Stimulated activated CD8-positive, alpha-beta memory T cell treated with anti-CD3 and anti-CD28 coated beads, Interleukin-7, amount 100 ng/mL, for 4 hours (primary cell): ENCODE measurements around the gene CDH4.

Source experiments
- DNase-seq, 2 donors: peaks; one replicate each; pipeline ENCODE4 v3.0.0-alpha.2; 2020; ENCODE audit warnings: low read depth in 2 of 2

The CDH4 gene

DNA sequence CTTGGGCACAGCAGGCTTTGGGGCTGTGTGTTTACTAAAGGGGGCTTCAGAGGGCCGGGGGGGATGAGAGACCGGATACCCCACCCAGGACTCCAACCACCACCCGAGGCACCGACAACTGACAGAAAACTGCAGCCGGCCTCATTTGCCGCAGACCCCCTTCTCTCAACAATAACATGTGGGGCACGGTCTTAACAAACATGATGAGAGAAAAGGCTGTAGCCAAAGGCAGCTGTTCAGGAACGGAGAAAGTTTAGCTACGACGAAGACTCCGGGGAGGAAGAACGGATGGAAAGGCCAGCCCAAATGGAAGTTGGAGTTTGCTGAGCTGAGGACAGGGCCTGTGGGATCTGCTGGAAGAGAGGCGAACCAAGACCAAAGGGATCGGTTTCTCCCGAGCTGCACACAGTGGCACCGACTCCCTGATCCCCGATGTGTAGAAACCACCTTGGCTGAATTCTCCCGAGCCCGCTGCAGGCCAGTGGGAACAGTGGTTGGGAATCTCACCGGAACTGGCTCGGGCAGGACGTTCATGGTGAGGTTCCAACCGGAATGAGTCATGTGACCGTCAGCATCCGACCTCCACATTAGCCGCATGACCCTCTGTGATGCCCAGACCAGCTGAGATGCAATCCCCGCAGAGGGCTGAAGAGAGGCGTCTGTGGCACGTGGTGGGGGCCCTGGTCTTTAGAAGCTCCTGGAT lies 454.3 kb downstream of the CDH4 start:
- no peak for DNase-seq

DNA sequence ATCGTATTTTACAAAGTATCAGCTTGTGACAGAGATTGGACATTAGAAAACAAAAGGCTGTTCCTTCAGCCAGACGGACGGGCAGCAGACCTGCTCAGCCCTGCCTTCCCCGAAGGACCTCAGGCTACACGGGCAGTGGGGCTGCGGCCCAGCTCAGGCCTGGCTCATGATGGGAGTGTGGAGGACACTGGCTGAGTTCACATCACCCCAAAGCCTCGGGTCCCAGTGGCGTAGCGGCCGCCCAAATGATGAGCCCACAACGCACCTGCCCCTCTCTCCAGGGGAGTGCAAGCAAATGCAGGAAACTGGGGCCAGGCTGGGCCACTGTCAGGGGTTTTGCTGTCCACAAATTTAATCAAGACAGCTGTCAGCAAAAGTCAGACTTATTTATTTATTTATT lies 456.8 kb downstream of the CDH4 start:
- no peak for DNase-seq

DNA sequence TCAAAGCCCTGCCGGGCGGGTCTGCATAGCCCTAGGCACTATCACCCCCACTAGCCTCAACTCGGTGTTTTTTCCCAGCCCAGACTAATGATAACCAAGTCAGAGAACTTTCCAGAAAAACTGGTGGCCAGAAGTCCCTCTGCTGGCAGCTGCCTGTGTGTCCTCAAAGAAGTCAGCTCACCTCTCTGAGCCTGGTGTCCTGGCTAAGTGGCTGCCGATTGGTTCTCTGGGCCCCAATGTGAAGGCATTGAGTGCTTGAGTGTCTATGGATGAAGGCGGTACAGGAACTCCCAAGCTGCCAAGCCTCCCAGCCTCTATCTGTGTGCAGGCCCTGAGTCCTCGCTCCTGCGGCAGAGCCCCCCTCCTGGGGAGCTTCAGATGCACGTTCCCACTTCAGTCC lies 458.0 kb downstream of the CDH4 start:
- no peak for DNase-seq

DNA sequence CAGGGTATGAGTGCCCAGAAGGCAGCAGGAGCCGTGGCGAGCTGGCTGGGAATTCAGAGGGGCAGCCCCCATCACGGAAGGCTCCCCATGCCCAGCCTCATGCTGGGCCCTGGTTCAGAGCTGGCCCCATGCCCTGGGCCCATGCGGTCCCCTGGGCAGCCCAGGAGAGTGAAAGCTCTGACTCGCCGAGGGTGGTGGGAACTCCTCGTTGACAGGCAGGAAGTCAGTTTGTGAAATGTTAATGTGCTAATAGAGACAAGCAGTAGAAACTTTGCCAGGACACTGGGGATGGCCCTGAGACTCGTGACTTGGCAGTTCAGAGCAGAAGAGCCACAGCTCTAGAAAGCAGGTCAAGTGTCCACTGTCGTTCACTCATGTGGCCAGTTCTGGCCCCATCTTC lies 460.6 kb downstream of the CDH4 start:
- no peak for DNase-seq

GRCh38 chr20:61718361-61719005 lies 466.4 kb downstream of the CDH4 start:
- no peak for DNase-seq

DNA sequence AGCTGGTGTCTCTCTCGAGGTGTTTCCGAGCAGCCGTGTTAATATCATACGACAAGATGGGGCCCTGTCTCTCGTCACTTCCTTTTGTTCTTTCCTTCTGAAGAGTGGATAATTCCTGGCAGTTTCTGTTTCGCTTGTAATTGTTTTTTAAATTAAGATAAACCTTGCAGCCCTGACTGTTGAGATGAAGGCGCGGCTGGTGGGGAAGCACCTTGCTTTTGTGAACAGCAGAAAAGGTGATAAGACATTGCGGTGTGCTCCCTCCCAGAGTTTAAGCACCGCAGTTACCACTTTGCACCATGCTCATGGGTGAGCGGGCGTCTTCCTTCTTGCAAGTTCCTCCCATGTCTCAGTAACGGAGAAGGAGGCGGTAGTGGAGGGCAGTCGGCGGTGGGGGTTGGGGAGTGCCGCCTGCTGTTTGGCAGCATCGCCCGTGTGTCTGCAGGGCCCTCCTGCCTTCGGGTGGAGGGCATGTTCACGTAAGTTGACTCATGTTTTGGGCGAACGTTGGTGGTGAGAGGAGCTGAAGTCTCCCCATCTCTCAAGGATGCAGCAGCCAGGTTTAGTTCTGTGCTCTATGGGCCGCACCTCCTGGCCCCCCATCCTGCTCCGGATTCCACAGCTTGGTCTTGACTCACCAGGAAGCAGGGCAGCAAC lies 467.8 kb downstream of the CDH4 start:
- DNase-seq = peak; percentile 27 to 31

GRCh38 chr20:61720348-61720696 lies 468.3 kb downstream of the CDH4 start:
- no peak for DNase-seq

DNA sequence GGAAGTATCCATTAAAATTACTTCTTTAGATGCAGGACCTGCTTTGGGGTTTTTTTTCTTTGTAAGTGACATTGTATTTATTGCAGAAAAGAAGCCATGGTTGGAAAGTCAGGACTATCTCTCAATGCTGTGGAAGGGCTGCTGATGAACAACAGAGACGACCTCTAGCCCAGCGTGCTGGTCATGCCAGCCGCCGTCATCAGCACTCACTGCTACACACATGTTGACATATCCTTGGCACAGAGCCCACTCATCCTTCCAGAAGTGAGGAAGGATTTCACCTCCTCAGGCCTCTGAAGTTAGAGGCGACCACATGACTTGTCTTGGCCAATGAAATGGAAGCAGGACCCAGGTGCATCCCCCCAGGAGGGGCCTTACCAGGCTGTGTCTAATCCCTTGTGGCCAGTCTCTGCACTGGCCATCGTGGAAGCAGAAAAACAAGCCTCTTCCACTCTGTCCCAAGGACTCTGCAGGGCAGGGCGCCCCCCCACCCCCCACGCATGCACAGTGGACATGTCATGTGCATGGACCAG lies 470.2 kb downstream of the CDH4 start:
- DNase-seq = no peak

DNA sequence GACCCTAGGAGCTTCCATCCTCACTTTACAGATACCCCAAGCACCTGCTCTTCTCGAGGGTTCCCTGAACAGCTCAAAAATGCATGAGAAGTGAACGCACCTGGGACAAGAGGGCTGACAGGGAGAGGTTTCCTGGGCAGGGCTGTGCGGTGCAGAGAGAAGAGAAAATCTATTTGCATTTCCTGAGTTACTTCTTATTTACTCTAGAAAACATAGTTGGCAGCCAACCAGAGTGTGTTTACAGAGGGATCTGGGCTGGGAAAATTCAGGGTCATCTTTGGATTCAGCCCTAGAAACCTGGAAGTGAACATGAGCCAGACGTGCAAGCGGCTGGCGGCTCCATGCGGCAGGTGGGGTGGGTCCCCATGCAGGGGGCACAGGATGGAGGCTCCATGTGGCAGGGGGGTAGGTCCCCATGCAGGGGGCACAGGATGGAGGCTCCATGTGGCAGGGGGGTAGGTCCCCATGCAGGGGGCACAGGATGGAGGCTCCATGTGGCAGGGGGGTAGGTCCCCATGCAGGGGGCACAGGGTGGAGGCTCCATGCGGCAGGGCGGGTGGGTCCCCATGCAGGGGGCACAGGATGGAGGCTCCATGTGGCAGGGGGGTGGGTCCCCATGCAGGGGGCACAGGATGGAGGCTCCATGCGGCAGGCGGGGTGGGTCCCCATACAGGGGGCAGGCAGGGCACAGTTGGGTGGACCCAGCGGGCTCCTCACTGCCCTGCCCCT lies 471.6 kb downstream of the CDH4 start:
- DNase-seq = no peak

DNA sequence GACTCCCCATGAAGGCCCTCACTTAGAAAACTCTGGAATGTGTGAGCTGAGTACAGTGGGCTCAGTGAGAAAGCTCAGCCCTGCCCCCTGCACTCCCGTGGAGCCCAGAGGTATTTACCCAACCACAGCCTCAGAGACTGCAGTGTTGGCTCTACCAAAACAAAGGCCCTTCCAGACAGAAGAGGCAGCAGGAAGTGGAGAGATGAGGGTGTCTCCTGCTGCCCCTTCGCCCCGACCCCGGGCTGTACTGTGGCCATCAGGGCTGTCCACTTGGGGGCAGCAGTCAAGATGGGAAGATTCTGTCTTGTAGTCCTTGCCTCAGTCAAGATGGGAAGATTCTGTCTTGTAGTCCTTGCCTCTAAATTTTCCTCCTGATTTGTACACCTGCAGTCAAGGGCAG lies 472.3 kb downstream of the CDH4 start:
- DNase-seq = no peak

- no peak for DNase-seq
These were observed 473.1 kb downstream of the CDH4 start for GRCh38 chr20:61725145-61725544.

DNA sequence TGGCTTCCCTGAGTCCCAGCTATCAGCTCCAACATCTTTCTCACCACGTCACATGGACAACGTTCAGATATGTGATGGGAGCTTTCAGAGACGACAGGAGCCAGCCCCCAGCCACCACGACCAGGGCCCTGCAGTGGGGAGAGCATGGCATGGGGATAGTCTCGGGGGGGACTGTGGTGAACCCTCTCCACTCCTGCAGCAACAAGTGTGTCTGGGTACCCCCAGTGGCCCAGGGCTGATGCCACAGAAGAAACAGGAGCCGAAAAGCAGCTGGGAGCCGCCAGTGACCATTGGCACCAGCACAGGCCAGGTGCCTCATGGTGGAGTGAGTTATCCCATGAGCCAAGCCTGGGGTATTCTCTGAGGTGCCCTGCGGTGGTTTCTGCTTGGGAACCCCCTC lies 473.9 kb downstream of the CDH4 start:
- no peak for DNase-seq

- DNase-seq = no peak
These were observed 474.9 kb downstream of the CDH4 start for GRCh38 chr20:61726979-61727378.

- no peak for DNase-seq
These were observed 475.7 kb downstream of the CDH4 start for GRCh38 chr20:61727761-61728160.

DNA sequence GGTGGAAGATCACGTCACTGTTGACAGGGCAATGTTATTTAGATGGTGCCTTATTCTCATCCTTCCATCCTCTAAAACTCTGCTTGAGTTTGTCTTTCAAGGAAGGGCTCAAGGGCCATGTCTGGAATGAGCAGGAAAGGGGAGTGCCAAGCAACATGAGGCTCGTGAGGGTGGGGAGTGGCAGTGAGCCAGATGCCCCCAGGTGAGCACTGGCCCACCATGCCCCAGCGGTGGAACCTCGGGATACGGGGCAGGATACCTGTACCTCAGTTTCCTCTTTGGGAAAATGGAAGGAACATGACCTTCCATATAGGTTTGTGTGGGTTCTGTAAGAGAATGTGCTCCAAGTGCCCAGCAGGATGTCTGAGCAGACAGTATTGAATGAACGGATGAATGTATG lies 476.3 kb downstream of the CDH4 start:
- DNase-seq = no peak

DNA sequence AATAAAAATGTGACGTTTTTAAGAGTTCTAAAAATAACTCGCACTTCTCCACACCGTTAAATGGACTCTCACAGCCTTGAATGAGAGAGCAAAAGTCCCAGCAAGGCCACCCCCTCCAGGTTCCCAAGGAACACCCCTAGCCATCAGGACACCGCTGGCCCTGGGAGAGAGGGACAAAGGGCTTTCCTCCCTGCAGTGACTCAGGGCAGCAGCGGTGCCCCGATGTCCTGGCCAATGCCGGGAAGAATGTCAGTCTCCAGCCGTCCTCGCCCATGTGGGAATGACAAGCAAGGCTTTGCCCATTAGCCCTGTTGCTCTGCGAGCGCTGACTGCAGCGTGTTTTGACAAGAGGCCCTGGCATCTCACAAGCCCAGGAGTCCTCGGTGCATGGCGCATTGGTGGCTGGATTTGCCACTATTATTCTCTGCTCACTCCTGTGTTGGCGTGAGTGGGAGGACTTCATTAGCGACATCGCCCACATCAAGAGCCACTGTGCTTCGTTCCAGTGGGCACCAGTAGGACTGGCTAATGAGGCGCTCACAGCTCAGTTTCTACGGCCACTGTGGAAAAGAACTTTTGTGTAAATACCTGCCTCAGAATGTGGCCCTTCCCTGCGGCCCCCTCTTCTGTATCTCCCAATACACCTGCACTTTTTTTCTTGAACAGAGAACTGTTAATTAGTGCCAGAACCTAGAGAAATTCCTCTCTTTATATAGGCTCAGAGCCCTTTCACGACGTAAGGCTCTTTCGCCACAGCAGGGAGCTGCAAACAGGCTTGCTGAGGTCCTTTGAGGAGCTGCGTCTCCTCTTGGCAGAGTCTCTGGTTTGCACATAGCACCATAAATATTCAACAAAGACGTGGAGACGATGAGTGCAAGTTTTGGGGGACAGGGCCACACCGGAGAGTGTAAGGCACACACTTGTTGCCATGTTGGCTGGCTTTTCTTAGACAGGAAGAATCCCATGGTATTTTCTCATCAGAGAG lies 477.0 kb downstream of the CDH4 start:
- DNase-seq = no peak

- DNase-seq = no peak
These were observed 478.7 kb downstream of the CDH4 start for GRCh38 chr20:61730631-61731362.

- DNase-seq = no peak
These were observed 479.5 kb downstream of the CDH4 start for GRCh38 chr20:61731363-61732181.

DNA sequence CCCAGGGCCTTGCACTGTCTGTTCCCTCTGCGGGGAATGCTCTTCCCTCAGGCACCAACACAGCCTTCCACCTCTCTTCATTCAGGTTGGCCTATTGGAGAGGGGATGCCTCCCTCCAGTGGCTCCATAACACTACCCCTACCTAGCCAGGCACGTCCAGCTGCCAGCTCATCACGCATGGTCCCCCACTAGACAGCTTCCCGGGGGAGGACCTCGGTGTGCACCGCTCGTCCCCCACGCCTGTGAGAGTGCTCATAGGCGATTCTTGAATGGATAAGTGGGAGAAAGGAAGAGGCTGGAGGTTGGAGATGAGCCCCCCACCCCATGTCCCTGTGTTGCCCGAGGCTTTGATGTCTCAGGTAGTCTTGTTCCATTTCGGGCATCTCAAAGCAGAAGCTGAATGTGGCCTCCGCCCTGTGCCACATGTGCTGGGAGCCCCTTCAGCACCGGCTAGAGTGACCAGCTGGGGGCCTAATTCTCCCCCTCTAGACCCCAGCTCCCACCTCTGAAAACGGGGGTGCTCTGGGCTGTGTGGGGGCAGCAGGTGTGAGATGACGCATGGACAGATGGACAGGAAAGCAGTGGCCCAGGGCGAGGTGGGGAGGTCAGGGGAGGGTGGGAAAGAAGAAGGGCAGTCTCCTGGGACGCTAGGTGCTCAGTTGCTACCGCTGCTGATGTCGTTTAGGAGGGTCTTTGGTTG lies 480.6 kb downstream of the CDH4 start:
- DNase-seq = no peak
